CD4-positive, CD25-positive, alpha-beta regulatory T cell (primary cell): ENCODE data around the gene RARS1. TPM values are rescaled to one million over a fixed set of nuclear protein-coding genes. Genes with fewer than 3 reads are reported as not detected.

Experiments
- ATAC-seq, 2 donors: fragments of 150-1000 bp; cut with Tn5 transposase; one replicate each; pipeline ENCODE4 v1.10.0; 2021; ENCODE audit warnings: low read depth in 2 of 2, moderate number of reproducible peaks in 2 of 2, moderate library complexity in 1 of 2
- DNase-seq, 3 donors: peaks; one replicate each; pipeline versions ENCODE4 v3.0.0 to v3.0.0-alpha.2; 2012 to 2022; ENCODE audit warnings: mixed read lengths in 1 of 3
- H3K27ac ChIP-seq: one replicate; pipeline ENCODE4 v1.7.0; 2013; ENCODE audit warnings: mild to moderate bottlenecking, low read length; ENCODE audit not compliant: insufficient read depth, poor library complexity, severe bottlenecking
- H3K27me3 ChIP-seq: one replicate; pipeline ENCODE4 v1.7.0; 2013; ENCODE audit warnings: low read length; ENCODE audit not compliant: control insufficient read depth, insufficient read depth
- H3K36me3 ChIP-seq: one replicate; pipeline ENCODE4 v1.7.0; 2013; ENCODE audit warnings: mild to moderate bottlenecking, low read length, moderate library complexity; ENCODE audit not compliant: control insufficient read depth, insufficient read depth
- H3K4me1 ChIP-seq: 2 replicates; pipeline ENCODE4 v1.7.0; 2013; ENCODE audit warnings: mild to moderate bottlenecking, low read length; ENCODE audit not compliant: insufficient read depth, control insufficient read depth, poor library complexity, severe bottlenecking
- H3K4me3 ChIP-seq: one replicate; pipeline ENCODE4 v1.7.0; 2013; ENCODE audit warnings: low read depth, mild to moderate bottlenecking, low read length, moderate library complexity
- H3K9me3 ChIP-seq, 2 experiments: 1 replicate in 1 of 2; 2 replicates in 1 of 2; pipeline ENCODE4 v1.7.0; 2013; ENCODE audit warnings: low read length in 2 of 2, mild to moderate bottlenecking in 1 of 2, moderate library complexity in 1 of 2; ENCODE audit not compliant: control insufficient read depth in 2 of 2
- H3K27ac Mint-ChIP-seq, 3 donors: one replicate each; pipeline ENCODE4 v1.8.0; 2020 to 2022; ENCODE audit warnings: mild to moderate bottlenecking in 3 of 3, mixed read lengths in 3 of 3, moderate library complexity in 2 of 3
- H3K27me3 Mint-ChIP-seq: one replicate; pipeline ENCODE4 v1.8.0; 2022; ENCODE audit warnings: mild to moderate bottlenecking, mixed read lengths
- H3K36me3 Mint-ChIP-seq: one replicate; pipeline ENCODE4 v1.8.0; 2020; ENCODE audit warnings: mixed read lengths
- H3K4me1 Mint-ChIP-seq, 4 donors: one replicate each; pipeline ENCODE4 v1.8.0; 2020 to 2022; ENCODE audit warnings: mixed read lengths in 4 of 4, mild to moderate bottlenecking in 1 of 4
- H3K4me3 Mint-ChIP-seq, 4 donors: one replicate each; pipeline ENCODE4 v1.8.0; 2020 to 2022; ENCODE audit warnings: mild to moderate bottlenecking in 4 of 4, mixed read lengths in 4 of 4, moderate library complexity in 3 of 4
- H3K9me3 Mint-ChIP-seq, 7 donors: one replicate each; pipeline ENCODE4 v1.8.0; 2020 to 2022; ENCODE audit warnings: mixed read lengths in 7 of 7, mild to moderate bottlenecking in 3 of 7, moderate library complexity in 2 of 7
- polyA plus RNA-seq, 4 donors: library from polyadenylated mRNA; unstranded; fragments of 300-500 nt; fragmentation: Illumina TruSeq; gene quantifications; one replicate each; pipeline ENCODE4 v1.2.3, GENCODE V29; 2021
- total RNA-seq: library from RNA; stranded (reverse); gene quantifications from one replicate; pipeline ENCODE4 v1.2.3, GENCODE V29; 2022

The RARS1 gene
- total and polyA plus RNA-seq, 5 donors from 2014 or later = 16.1 to 46.9 (median 17.9) TPM

GRCh38 chr5:168451565-168451964 lies 34.7 kb upstream of the RARS1 start:
- Mint-ChIP-seq H3K27ac (peak overlapping the region in 1 of 3 donors; percentile 5), H3K4me3 (no peak overlapping the region), H3K36me3 (no peaks in the 10 kb centered on the region), H3K27me3 (no peaks in the 10 kb centered on the region), H3K4me1 (no peaks in the 10 kb centered on the region), H3K9me3 (no peaks in the 10 kb centered on the region)
- Histone ChIP-seq H3K27ac (no peak overlapping the region), H3K4me1 (no peaks in the 10 kb centered on the region), H3K4me3 (no peak overlapping the region), H3K9me3 (no peaks in the 10 kb centered on the region), H3K27me3 (no peaks in the 10 kb centered on the region), H3K36me3 (no peaks in the 10 kb centered on the region)
- no peak for DNase-seq
- ATAC-seq = no peak

DNA sequence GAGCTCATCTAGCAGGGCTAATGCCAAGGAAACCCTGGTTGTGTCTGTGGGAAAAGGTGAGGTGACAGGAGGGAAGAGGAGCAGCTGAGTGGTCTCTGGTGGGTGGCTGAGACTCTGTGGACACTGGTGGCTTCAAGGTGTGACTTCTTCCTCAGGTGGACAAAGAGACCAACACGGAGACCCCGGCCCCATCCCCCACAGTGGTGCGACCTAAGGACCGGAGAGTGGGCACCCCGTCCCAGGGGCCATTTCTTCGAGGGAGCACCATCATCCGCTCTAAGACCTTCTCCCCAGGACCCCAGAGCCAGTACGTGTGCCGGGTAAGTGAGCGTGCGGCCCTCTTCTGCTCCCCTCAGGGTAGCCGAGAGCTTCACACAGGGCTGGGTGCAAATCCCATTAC lies 31.1 kb upstream of the RARS1 start:
- Mint-ChIP-seq H3K9me3 (peaks cover 0 to 3% (median 0%) of the 10 kb centered on the region in 7 donors), H3K36me3 (peaks cover 10% of the 10 kb centered on the region), H3K27me3 (peaks cover 4% of the 10 kb centered on the region), H3K27ac (no peak overlapping the region), H3K4me3 (no peak overlapping the region), H3K4me1 (no peaks in the 10 kb centered on the region)
- Histone ChIP-seq H3K36me3 (no peaks in the 10 kb centered on the region), H3K4me1 (no peaks in the 10 kb centered on the region), H3K27ac (no peak overlapping the region), H3K27me3 (no peaks in the 10 kb centered on the region), H3K9me3 (no peaks in the 10 kb centered on the region), H3K4me3 (no peak overlapping the region)
- ATAC-seq (no peak), DNase-seq (no peak)

- H3K36me3 Mint-ChIP-seq = peaks cover 10% of the 10 kb centered on the region
- no peak overlapping the region for H3K27ac Mint-ChIP-seq
- ATAC-seq (no peak), DNase-seq (no peak)
- peaks cover 0 to 3% (median 0%) of the 10 kb centered on the region in 7 donors for H3K9me3 Mint-ChIP-seq
- H3K27ac ChIP-seq = no peak overlapping the region
- no peaks in the 10 kb centered on the region for H3K27me3 ChIP-seq
- H3K4me3 ChIP-seq = no peak overlapping the region
- H3K36me3 ChIP-seq = no peaks in the 10 kb centered on the region
- no peaks in the 10 kb centered on the region for H3K9me3 ChIP-seq
- no peaks in the 10 kb centered on the region for H3K4me1 ChIP-seq
- H3K4me1 Mint-ChIP-seq = no peaks in the 10 kb centered on the region
- H3K4me3 Mint-ChIP-seq = no peak overlapping the region
- H3K27me3 Mint-ChIP-seq = peaks cover 4% of the 10 kb centered on the region
Observed at GRCh38 chr5:168457542-168457941, 28.7 kb upstream of the RARS1 start.

DNA sequence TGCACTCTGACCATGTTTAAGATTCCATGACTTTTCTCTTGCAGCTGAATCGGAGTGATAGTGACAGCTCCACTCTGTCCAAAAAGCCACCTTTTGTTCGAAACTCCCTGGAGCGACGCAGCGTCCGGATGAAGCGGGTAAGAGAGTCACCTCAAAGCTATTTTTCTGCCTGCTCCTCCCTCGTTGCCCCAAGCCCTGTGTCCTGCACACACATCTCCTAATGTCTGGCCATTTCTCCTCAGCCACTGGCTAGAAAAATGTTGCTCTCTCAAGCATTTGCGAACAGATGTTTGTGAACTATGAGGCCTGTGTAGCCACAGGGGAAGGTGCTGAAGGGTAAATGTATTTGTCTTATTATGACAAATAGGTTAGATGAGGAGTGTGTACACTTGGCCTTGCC lies 25.7 kb upstream of the RARS1 start:
- no peak overlapping the region for H3K27ac ChIP-seq
- DNase-seq (no peak), ATAC-seq (no peak)
- peaks cover 14% of the 10 kb centered on the region for H3K36me3 Mint-ChIP-seq
- no peak overlapping the region for H3K4me3 Mint-ChIP-seq
- H3K27ac Mint-ChIP-seq = no peak overlapping the region
- H3K4me1 ChIP-seq = no peaks in the 10 kb centered on the region
- H3K36me3 ChIP-seq = no peaks in the 10 kb centered on the region
- H3K4me1 Mint-ChIP-seq = peaks cover 0 to 7% (median 0%) of the 10 kb centered on the region in 4 donors
- H3K27me3 Mint-ChIP-seq = peaks cover 4% of the 10 kb centered on the region
- H3K27me3 ChIP-seq = no peaks in the 10 kb centered on the region
- no peak overlapping the region for H3K4me3 ChIP-seq
- H3K9me3 ChIP-seq = no peaks in the 10 kb centered on the region
- peaks cover 0 to 3% (median 0%) of the 10 kb centered on the region in 7 donors for H3K9me3 Mint-ChIP-seq

DNA sequence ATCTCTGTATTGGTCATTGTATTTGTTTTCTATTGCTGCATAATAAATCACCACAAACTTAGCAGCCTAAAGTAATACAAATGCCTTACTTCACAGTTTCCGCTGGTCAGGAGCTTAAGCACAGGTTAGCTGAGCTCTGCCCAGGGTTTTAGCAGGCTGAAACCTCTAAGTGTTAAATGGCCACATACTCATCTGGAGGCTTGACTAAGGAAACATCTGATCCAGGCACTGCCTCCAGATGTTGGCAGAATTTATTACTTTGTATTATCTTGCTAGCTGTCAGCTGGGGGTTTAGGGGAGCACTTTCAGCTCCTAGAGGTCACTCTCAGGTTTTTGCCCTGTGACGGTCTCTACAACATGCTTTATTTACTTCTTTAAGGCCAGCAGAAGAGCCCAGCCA lies 23.2 kb upstream of the RARS1 start:
- H3K9me3 Mint-ChIP-seq = peaks cover 0 to 3% (median 0%) of the 10 kb centered on the region in 7 donors
- H3K4me3 Mint-ChIP-seq = no peak overlapping the region
- no peak for ATAC-seq

GRCh38 chr5:168464214-168464613 lies 22.1 kb upstream of the RARS1 start:
- H3K4me1 Mint-ChIP-seq = peaks cover 0 to 7% (median 0%) of the 10 kb centered on the region in 4 donors
- H3K9me3 Mint-ChIP-seq = peaks cover 0 to 3% (median 0%) of the 10 kb centered on the region in 7 donors
- H3K4me3 Mint-ChIP-seq = no peak overlapping the region
- H3K27ac ChIP-seq = no peak overlapping the region
- H3K36me3 ChIP-seq = no peaks in the 10 kb centered on the region
- H3K4me3 ChIP-seq = no peak overlapping the region
- no peaks in the 10 kb centered on the region for H3K9me3 ChIP-seq
- DNase-seq (no peak), ATAC-seq (no peak)
- no peaks in the 10 kb centered on the region for H3K27me3 Mint-ChIP-seq
- no peaks in the 10 kb centered on the region for H3K4me1 ChIP-seq
- H3K36me3 Mint-ChIP-seq = peaks cover 4% of the 10 kb centered on the region
- H3K27me3 ChIP-seq = no peaks in the 10 kb centered on the region
- H3K27ac Mint-ChIP-seq = no peak overlapping the region

More for the DNA sequence above, 23.2 kb upstream of the RARS1 start:
- Histone ChIP-seq H3K4me1 (no peaks in the 10 kb centered on the region), H3K9me3 (no peaks in the 10 kb centered on the region), H3K27me3 (no peaks in the 10 kb centered on the region), H3K36me3 (no peaks in the 10 kb centered on the region), H3K27ac (no peak overlapping the region), H3K4me3 (no peak overlapping the region)
- DNase-seq = no peak
- Mint-ChIP-seq H3K27me3 (no peaks in the 10 kb centered on the region), H3K27ac (no peak overlapping the region), H3K4me1 (peaks cover 0 to 7% (median 0%) of the 10 kb centered on the region in 4 donors), H3K36me3 (peaks cover 8% of the 10 kb centered on the region)

DNA sequence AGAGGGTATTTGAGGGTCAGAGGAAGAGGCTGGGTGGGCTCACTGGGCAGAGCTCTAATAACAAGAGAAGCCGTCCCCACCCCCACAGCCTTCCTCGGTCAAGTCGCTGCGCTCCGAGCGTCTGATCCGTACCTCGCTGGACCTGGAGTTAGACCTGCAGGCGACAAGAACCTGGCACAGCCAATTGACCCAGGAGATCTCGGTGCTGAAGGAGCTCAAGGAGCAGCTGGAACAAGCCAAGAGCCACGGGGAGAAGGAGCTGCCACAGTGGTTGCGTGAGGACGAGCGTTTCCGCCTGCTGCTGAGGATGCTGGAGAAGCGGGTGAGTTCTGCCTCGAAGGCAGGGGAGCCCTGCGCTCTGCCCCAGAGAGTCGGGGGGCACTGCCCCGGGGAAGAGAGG lies 21.6 kb upstream of the RARS1 start:
- Mint-ChIP-seq H3K4me3 (no peak overlapping the region), H3K27ac (no peak overlapping the region), H3K36me3 (peaks cover 4% of the 10 kb centered on the region), H3K9me3 (peaks cover 0 to 3% (median 0%) of the 10 kb centered on the region in 7 donors), H3K27me3 (no peaks in the 10 kb centered on the region), H3K4me1 (peaks cover 0 to 7% (median 0%) of the 10 kb centered on the region in 4 donors)
- no peaks in the 10 kb centered on the region for H3K4me1 ChIP-seq
- H3K9me3 ChIP-seq = no peaks in the 10 kb centered on the region
- H3K4me3 ChIP-seq = no peak overlapping the region
- no peaks in the 10 kb centered on the region for H3K27me3 ChIP-seq
- no peak overlapping the region for H3K27ac ChIP-seq
- ATAC-seq (no peak), DNase-seq (no peak)
- H3K36me3 ChIP-seq = no peaks in the 10 kb centered on the region

DNA sequence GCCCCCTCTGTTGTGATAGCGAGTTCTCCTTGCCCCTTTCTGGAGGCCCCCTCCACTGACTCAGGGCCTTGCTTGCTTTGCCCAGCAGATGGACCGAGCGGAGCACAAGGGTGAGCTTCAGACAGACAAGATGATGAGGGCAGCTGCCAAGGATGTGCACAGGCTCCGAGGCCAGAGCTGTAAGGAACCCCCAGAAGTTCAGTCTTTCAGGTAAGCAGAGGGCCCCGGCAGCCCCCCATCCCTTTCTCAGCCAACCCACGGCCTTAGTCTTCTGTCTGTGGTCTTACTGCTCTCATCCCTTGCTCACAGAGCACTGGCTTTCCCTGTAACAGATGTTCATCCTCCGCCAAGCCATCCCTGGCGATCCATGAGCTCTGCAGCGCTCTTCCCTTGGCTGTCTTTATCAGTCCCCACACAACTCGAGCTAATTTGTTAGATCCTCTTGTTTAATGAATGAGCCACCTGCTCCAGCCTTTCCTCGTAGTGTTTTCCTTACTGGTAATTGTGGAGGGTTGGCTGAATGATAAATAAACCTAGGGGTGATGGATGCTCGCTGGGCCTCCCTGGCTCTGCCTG lies 18.4 kb upstream of the RARS1 start:
- Histone ChIP-seq H3K9me3 (no peaks in the 10 kb centered on the region), H3K36me3 (no peaks in the 10 kb centered on the region), H3K4me3 (no peak overlapping the region), H3K27me3 (no peaks in the 10 kb centered on the region), H3K27ac (no peak overlapping the region), H3K4me1 (no peaks in the 10 kb centered on the region)
- H3K4me3 Mint-ChIP-seq = no peak overlapping the region
- peaks cover 0 to 7% (median 0%) of the 10 kb centered on the region in 4 donors for H3K4me1 Mint-ChIP-seq
- no peaks in the 10 kb centered on the region for H3K27me3 Mint-ChIP-seq
- no peak overlapping the region for H3K27ac Mint-ChIP-seq
- peaks cover 0 to 3% (median 0%) of the 10 kb centered on the region in 7 donors for H3K9me3 Mint-ChIP-seq
- peaks cover 4% of the 10 kb centered on the region for H3K36me3 Mint-ChIP-seq
- DNase-seq (no peak), ATAC-seq (no peak)
